ENCODE measurements around the gene NSUN4.

NSUN4 gene

DNA sequence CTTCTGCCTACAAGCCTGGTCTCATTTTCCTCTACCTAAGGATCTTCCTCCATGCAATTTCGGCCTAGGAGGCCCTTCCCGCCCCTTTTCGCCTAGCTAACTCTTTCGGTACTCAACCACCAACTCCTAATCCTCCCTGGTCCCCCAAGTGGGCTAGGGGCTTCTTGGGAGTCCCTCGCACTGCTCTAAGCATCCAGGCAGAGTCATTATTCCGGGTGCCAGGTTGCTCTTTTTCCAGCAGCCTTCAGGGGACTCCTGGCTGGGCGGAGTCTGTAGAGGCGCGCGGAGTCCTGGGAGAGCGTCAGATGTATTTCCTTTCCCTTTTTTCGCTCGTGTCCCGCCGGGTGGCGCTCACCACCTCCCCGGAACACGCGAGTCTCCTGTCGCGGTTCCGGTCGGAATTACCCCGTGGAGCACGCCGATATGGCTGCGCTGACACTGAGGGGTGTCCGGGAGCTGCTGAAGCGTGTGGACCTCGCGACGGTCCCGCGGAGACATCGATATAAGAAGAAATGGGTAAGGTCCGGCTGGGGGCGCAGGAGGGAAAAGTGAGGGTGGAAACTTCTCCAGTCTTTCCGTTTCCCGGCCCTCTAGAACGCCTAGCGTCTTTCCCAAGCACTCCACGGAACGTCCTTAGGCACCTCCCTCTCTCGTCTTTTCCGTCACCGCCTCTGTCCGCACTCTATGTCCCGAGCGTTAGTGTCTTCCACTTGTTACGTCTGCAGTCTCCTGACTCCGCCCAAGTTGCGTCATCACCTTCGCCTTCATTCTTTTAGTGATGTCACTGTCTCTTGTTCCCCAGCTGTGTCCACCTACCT, at the start of gene NSUN4:
Gene NSUN4, plus strand, starts transcription at position 404 of the 818 bp plus-strand sequence. Its CDS starts 20 bp downstream, at position 424.
- H3K27ac ChIP-seq, result peak within 1 kb of the TSS; percentile 96

GRCh38 chr1:46295306-46295705, 45.3 kb upstream of the NSUN4 start:
- TF ChIP-seq CTCF (conservative IDR thresholded peaks at IDR 0.05), result no peak

More for the DNA sequence above, at the start of gene NSUN4:
- peak; percentile 84 for TF ChIP-seq CTCF (conservative IDR thresholded peaks at IDR 0.05)

DNA sequence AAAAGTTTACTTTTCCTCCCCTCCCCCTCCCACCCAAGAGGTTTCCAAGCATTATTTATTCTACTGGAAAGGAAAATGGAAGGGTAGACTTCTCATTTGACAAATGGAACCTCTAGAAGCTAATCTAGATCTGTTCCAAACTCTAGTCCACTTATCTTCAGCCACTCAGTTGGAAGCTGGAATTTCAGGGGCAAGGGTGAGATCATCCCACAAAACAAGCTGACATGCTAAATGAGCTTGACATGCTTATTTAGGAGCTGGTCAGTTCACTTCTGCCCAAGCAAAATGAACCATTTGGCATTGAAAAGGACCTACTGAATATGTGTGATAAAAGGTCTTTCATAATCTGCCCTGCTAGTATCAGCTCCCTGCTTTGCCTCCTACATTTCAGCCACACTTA, 42.2 kb upstream of the NSUN4 start:
- no peak overlapping the region for H3K27ac ChIP-seq
- no peak for TF ChIP-seq CTCF (conservative IDR thresholded peaks at IDR 0.05)

More at GRCh38 chr1:46295306-46295705, 45.3 kb upstream of the NSUN4 start:
- no peak overlapping the region for H3K27ac ChIP-seq

- H3K27ac ChIP-seq, result peak overlapping the region; percentile 98
- no peak for TF ChIP-seq CTCF (conservative IDR thresholded peaks at IDR 0.05)
Measured at GRCh38 chr1:46300673-46301405, 39.8 kb upstream of the NSUN4 start.

- TF ChIP-seq CTCF (conservative IDR thresholded peaks at IDR 0.05), result no peak
- H3K27ac ChIP-seq, result peak overlapping the region; percentile 98
Measured at GRCh38 chr1:46301406-46301807, 39.2 kb upstream of the NSUN4 start.

GRCh38 chr1:46301808-46302640, 38.6 kb upstream of the NSUN4 start:
- H3K27ac ChIP-seq, result peak overlapping the region; percentile 98
- TF ChIP-seq CTCF (conservative IDR thresholded peaks at IDR 0.05), result no peak

DNA sequence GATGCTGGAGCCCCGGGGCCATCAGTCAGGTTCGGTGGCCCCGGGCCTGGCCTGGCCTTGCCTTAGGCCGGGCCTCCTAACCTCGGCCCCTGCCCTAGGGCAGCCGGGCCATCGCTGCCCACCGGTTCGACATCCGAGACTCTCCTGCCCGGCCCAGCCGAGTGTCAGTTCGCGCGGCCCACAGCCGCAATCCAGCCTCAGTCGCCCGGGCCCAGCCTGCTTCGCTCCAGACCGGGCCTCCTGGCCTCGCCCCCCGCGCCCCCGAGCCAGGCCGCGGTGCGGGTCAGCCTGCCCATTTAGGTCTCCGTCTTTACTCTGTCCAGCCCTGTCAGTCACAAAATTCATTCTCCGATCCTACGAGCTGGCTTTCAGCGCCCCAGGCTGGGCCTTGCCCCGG, 38.0 kb upstream of the NSUN4 start:
- TF ChIP-seq CTCF (conservative IDR thresholded peaks at IDR 0.05), result no peak

More for the DNA sequence above, 38.0 kb upstream of the NSUN4 start:
- peak overlapping the region; percentile 98 for H3K27ac ChIP-seq

All from VCaP (cell line).